NCI-H2227 (cell line): ENCODE data around the gene CHD6.

Source experiments
- DNase-seq: peaks from one replicate; lab custom pipeline; 2025; ENCODE audit not compliant: unreplicated experiment; lab: John Stamatoyannopoulos, UW

The CHD6 gene

GRCh38 chr20:41623625-41624375, 5.6 kb upstream of the CHD6 start:
- no peak for DNase-seq

- no peak for DNase-seq
These were observed 4.4 kb upstream of the CHD6 start for GRCh38 chr20:41622584-41622983.

- no peak for DNase-seq
These were observed 3.8 kb upstream of the CHD6 start for GRCh38 chr20:41621971-41622370.

- no peak for DNase-seq
These were observed 3.2 kb upstream of the CHD6 start for GRCh38 chr20:41621421-41621820.

- no peak for DNase-seq
These were observed 1.4 kb upstream of the CHD6 start for GRCh38 chr20:41619360-41620100.

- peak; percentile 68 for DNase-seq
These were observed 682 bp upstream of the CHD6 start for GRCh38 chr20:41618807-41619311.

- DNase-seq: peak; percentile 64
These were observed 897 bp downstream of the CHD6 start for GRCh38 chr20:41617059-41617901.

GRCh38 chr20:41616228-41616627, 1.9 kb downstream of the CHD6 start:
- DNase-seq: no peak

GRCh38 chr20:41615676-41616075, 2.5 kb downstream of the CHD6 start:
- no peak for DNase-seq

GRCh38 chr20:41615110-41615509, 3.1 kb downstream of the CHD6 start:
- no peak for DNase-seq

- no peak for DNase-seq
These were observed 4.9 kb downstream of the CHD6 start for GRCh38 chr20:41613321-41613720.

GRCh38 chr20:41609474-41609873, 8.7 kb downstream of the CHD6 start:
- DNase-seq: no peak

- no peak for DNase-seq
These were observed 9.6 kb downstream of the CHD6 start for GRCh38 chr20:41608606-41609005.

- DNase-seq: no peak
These were observed 10.4 kb downstream of the CHD6 start for GRCh38 chr20:41607791-41608190.

GRCh38 chr20:41604002-41604401, 14.2 kb downstream of the CHD6 start:
- no peak for DNase-seq

GRCh38 chr20:41601742-41602141, 16.4 kb downstream of the CHD6 start:
- DNase-seq: no peak

GRCh38 chr20:41600926-41601631, 17.1 kb downstream of the CHD6 start:
- no peak for DNase-seq

GRCh38 chr20:41599699-41600104, 18.5 kb downstream of the CHD6 start:
- no peak for DNase-seq

GRCh38 chr20:41598719-41599118, 19.5 kb downstream of the CHD6 start:
- DNase-seq: no peak

GRCh38 chr20:41594514-41595322, 23.5 kb downstream of the CHD6 start:
- DNase-seq: no peak
